C4-2B (cell line): ENCODE data around the gene CLC.

ENCODE experiments used
- CTCF ChIP-seq: fragments of 450-650 bp; conservative IDR thresholded peaks from 2 replicates; pipeline ENCODE4 v1.5.1; 2017; ENCODE audit warnings: mild to moderate bottlenecking
- ZFX ChIP-seq: fragments of 450-650 bp; IDR thresholded peaks from 2 replicates; pipeline ENCODE4 v1.6.1; 2017

- TF ChIP-seq CTCF (no peak), ZFX (no peak)
Observed at GRCh38 chr19:39729594-39729993, 8.2 kb downstream of the CLC start.
